ENCODE measurements around the gene ZNF414.

DNA sequence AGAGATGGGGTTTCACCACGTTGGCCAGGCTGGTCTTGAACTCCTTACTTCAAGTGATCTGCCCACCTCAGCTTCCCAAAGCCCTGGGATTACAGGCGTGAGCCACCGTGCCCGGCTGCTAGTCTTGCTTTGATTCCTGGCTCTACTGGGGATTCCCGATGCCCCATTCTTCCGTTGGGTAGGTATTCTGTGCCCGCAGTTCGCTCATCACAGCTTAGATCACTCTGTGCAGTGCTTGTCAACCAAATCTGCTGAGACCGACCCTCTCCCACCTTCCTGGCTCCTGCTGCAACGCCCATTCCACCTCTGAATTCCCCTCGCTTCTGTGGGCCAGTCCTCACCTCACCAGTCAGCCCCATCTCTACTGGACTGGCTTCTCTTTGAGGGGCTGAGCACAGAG, 4.6 kb upstream of the ZNF414 start:
- no peak for TF ChIP-seq EZH2phosphoT487 (IDR thresholded peaks at IDR 0.05; ENCODE audit: borderline replicate concordance, low read depth, low read length)
- TF ChIP-seq, protein P1, sequence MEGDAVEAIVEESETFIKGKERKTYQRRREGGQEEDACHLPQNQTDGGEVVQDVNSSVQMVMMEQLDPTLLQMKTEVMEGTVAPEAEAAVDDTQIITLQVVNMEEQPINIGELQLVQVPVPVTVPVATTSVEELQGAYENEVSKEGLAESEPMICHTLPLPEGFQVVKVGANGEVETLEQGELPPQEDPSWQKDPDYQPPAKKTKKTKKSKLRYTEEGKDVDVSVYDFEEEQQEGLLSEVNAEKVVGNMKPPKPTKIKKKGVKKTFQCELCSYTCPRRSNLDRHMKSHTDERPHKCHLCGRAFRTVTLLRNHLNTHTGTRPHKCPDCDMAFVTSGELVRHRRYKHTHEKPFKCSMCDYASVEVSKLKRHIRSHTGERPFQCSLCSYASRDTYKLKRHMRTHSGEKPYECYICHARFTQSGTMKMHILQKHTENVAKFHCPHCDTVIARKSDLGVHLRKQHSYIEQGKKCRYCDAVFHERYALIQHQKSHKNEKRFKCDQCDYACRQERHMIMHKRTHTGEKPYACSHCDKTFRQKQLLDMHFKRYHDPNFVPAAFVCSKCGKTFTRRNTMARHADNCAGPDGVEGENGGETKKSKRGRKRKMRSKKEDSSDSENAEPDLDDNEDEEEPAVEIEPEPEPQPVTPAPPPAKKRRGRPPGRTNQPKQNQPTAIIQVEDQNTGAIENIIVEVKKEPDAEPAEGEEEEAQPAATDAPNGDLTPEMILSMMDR (conservative IDR thresholded peaks at IDR 0.05; ENCODE audit: low read length) = no peak

Data from OCI-LY7 (cell line).